Muscle of back (tissue), 13 donors: ENCODE measurements around the gene TUT4. TPM values are rescaled to one million over a fixed set of nuclear protein-coding genes. Genes with fewer than 3 reads are reported as not detected.

Source experiments
- DNase-seq, 3 donors: peaks; one replicate each; pipeline versions ENCODE4 v3.0.0 to v3.0.0-alpha.2; 2013
- long read RNA-seq, 9 donors: transcript quantifications; one replicate each; lab custom pipeline, GENCODE V29; 2026
- polyA plus RNA-seq, 10 donors: library from polyadenylated mRNA; unstranded; fragments of 120-200 nt; gene quantifications; one replicate each; pipeline ENCODE4 v1.2.1, GENCODE V29; 2013; ENCODE audit not compliant: insufficient read length in 10 of 10

The TUT4 gene, protein sequence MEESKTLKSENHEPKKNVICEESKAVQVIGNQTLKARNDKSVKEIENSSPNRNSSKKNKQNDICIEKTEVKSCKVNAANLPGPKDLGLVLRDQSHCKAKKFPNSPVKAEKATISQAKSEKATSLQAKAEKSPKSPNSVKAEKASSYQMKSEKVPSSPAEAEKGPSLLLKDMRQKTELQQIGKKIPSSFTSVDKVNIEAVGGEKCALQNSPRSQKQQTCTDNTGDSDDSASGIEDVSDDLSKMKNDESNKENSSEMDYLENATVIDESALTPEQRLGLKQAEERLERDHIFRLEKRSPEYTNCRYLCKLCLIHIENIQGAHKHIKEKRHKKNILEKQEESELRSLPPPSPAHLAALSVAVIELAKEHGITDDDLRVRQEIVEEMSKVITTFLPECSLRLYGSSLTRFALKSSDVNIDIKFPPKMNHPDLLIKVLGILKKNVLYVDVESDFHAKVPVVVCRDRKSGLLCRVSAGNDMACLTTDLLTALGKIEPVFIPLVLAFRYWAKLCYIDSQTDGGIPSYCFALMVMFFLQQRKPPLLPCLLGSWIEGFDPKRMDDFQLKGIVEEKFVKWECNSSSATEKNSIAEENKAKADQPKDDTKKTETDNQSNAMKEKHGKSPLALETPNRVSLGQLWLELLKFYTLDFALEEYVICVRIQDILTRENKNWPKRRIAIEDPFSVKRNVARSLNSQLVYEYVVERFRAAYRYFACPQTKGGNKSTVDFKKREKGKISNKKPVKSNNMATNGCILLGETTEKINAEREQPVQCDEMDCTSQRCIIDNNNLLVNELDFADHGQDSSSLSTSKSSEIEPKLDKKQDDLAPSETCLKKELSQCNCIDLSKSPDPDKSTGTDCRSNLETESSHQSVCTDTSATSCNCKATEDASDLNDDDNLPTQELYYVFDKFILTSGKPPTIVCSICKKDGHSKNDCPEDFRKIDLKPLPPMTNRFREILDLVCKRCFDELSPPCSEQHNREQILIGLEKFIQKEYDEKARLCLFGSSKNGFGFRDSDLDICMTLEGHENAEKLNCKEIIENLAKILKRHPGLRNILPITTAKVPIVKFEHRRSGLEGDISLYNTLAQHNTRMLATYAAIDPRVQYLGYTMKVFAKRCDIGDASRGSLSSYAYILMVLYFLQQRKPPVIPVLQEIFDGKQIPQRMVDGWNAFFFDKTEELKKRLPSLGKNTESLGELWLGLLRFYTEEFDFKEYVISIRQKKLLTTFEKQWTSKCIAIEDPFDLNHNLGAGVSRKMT (N-terminal part only)
- polyA plus RNA-seq: 100 to 1,000 TPM in 2 of 10 donors, 10 to 100 TPM in 8; 49.6 to 119 (median 72.0) TPM
- long read RNA-seq, donor 1, partial matches to known transcripts: 0 of 1 reads
- long read RNA-seq, donor 1, other reads (novel, unspliced or antisense): 0 of 1 reads
- long read RNA-seq, donor 2, partial matches to known transcripts: 0 of 3 reads
- long read RNA-seq, donor 2, other reads (novel, unspliced or antisense): 0 of 3 reads
- long read RNA-seq, donor 3: 0 reads
- long read RNA-seq, donor 4, full-length matches to known transcripts: 2 of 292 reads
- long read RNA-seq, donor 4, partial matches to known transcripts: 152 of 292 reads
- long read RNA-seq, donor 4, other reads (novel, unspliced or antisense): 138 of 292 reads
- long read RNA-seq, donor 5, partial matches to known transcripts: 39 of 55 reads
- long read RNA-seq, donor 5, other reads (novel, unspliced or antisense): 14 of 55 reads
- long read RNA-seq, donor 6, partial matches to known transcripts: 248 of 515 reads
- long read RNA-seq, donor 6, other reads (novel, unspliced or antisense): 264 of 515 reads
- long read RNA-seq, donor 7, partial matches to known transcripts: 59 of 64 reads
- long read RNA-seq, donor 7, other reads (novel, unspliced or antisense): 0 of 64 reads
- long read RNA-seq, donor 8, full-length matches to known transcripts: 3 of 18 reads
- long read RNA-seq, donor 8, partial matches to known transcripts: 15 of 18 reads
- long read RNA-seq, donor 8, other reads (novel, unspliced or antisense): 0 of 18 reads
- long read RNA-seq, donor 9: 0 reads

DNA sequence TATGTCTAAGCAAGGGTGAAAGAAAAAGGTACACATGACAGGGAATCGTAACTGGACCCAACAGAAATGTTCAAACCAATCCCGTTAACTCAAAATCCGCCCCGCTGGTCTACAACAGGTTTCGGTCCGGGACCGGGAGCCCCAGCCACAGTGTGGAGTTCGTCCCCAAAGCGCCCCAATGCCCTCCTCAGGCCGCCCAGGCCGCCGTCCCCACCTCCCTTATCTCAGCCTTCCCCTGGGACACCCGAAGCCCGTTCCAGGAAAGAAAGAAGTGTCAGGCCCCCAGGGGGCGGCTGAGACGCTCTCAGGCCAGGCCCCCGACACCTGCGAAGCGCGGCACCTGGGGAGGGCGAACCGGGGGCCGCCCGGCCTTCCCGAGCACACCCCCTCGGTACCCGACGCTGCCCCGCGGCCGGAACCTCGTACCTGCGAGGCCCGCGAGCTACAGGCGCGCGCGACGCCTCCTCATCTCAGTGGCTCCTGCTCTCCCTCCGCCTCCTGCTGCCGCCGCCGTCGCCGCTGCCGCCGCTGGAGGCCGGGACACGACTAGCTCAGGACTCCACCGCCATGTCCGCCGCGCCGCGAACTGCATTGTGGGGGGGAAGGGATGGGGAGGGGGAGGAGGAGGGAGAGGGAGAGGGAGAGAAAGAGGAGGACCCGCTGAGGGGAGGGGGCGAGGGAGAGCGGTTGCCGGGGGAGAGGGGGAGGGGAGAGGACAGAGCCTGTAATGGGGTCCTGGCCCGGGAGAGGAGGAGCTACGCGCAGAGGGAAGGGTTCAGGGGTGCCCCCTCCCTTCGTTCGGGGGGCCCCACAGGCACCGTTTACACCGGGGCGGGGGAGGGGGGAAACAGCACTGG, at the start of gene TUT4:
Gene TUT4 (minus strand): TSS at position 588 of the 857 bp plus-strand sequence. CDS start 26,812 bp downstream, outside the sequence.
- DNase-seq: peak; percentile 89 to 96 (median 92)

DNA sequence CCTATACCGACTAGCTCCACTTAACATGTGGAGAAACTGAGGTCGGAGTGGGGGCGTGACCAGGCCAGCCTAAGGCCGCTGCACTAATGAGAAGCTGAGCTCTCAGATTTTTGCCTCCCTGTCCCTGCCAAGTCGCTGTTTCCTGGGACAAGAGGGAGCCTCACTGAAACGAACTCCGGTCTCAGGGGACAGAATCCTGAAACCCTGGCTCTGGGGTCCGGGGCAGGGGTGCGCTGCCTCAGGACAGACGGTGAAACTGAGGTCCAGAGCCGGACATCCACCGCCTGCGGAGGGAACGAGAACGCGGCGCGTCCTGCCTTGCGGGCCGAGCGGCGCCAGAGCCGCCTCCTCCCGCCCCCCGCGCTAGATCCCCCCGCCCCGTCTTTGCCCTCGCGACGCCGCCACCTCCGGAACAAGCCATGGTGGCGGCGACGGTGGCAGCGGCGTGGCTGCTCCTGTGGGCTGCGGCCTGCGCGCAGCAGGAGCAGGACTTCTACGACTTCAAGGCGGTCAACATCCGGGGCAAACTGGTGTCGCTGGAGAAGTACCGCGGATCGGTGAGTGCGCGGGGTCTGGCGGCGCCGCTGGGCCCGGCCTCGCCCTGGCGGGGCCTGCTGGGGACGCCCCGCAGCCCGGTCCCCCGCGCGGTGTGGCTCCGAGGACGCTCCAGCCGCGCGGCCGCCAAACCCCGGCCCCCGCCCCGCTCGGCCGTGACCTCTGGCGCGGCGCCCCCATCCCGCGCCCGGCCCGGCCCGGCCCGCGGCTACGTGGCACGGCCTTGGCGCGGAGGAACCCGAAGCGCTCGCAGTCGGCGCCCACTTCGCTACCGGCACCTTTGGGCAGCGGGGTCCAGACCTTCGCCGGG, 49.3 kb upstream of the TUT4 start, which contains the start of gene GPX7:
Gene GPX7 (plus strand): TSS at position 381 of the 865 bp plus-strand sequence. CDS start 39 bp downstream, at position 420.
- DNase-seq: peak; percentile 53 to 85 (median 69)

DNA sequence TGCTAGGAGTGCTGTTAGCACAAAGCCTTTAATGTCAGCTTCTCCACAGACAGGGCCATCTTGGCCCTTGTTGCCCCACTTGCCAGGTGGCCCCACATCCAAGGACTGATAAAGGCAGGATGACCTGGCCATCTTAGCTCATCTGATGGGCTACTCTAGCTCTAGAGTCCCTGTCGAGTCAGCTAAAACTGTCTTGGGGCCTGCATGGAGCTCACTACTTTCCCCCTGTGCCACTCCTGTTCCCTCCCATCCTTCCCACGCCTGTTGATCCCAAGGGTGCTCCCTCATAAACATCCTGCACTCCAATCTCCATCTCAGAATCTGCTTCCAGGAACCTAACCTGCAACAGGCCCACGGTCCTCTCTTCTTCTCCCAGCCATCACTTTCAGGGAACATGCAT, 48.6 kb upstream of the TUT4 start:
- no peak for DNase-seq

DNA sequence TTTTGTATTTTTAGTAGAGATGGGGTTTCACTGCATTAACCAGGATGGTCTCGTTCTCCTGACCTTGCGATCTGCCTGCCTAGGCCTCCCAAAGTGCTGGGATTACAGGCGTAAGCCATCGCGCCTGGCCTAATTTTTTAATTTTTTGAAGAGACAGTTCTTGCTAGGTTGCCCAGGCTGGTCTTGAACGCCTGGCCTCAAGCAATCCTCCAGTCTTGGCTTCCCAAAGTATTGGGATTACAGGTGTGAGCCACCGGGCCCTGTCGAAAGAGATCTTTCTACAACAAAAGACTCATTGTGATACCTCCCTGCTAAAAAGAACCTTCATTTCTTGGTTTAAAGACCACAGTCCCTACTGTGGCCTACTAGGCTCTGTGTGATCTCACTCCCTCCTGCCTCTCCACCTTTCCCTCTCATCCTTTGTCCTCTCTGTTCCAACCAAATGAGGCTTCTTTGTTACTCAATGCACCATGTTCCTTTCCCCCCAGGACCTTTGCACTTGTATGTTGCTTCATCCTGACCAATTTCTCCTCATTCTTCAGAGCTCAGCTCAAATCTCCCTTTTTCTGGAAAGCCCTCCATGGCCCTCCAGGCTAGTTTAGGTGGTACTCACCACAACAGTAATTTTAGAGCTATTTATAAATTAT, 47.8 kb upstream of the TUT4 start:
- no peak for DNase-seq

DNA sequence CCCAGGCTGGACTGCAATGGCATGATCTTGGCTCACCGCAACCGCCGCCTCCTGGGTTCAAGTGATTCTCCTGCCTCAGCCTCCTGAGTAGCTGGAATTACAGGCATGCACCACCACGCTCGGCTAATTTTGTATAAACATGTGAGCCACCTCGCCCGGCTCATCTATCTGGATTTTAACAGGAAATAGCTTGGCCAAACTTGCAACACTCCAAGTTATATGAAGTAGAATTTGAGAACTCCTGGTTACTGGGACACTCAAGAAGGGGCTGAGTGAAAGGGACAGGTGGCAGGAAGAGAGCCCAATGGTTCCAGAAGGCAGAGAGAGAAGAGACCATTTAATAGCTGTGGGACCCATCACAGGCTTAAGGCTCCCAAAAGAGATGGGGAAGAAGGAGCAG, 46.3 kb upstream of the TUT4 start:
- peak in 2 of 3 donors; percentile 29 to 43 for DNase-seq

DNA sequence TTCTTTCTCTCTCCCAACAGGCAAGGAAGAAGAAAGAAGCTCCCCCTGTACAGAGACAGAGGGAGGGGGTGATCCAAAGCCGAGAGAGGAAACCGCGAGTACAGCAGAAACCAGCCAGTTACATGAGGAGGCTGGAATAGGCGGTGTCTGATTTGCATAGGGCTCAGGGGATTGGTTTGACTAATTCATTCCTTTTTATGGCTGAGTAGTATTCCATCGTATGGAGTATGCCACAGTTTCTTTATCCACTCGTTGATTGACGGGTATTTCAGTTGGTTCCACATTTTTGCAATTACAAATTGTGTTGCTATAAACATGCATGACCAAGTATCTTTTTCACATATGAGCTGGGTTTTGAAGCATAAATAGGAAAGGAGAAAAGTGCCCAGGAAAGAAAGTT, 45.8 kb upstream of the TUT4 start:
- DNase-seq: no peak

DNA sequence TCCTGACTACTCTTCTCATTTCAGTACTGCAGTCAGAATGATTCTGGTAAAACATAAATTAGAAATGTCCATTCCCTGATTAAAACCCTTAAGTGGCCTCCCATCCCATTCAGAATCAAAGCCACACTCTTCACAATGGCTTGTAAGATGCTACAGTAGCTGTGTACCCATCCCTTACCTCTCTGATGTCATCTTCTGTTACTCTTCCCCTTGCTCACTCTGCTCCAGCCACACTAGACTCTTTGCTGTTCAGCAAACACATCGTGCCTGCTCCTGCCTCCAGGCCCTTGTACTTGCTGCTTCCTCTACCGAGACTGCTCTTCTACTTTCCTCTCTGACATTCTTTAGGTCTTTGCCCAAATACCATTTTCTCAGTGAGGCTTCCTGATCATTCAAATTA, 45.0 kb upstream of the TUT4 start:
- DNase-seq: no peak

DNA sequence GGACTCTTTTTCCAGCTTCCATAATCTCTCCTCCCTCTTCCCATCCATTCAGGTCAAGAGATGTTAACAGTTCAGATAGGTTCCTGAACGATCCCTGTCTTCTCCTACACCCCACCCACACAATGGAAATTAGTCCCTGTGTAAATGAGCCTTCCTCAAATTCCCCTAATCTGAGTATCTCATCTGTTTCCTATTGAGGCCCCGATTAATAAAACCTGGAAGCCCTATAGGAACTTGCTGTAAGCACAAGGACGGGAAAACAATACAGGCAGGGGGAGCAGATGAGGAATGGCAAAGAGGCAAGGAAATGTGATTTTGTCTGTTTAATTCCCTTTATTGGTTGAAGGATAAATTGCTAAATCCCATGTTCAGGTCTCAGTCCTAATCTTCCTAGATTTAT, 42.2 kb upstream of the TUT4 start:
- no peak for DNase-seq

DNA sequence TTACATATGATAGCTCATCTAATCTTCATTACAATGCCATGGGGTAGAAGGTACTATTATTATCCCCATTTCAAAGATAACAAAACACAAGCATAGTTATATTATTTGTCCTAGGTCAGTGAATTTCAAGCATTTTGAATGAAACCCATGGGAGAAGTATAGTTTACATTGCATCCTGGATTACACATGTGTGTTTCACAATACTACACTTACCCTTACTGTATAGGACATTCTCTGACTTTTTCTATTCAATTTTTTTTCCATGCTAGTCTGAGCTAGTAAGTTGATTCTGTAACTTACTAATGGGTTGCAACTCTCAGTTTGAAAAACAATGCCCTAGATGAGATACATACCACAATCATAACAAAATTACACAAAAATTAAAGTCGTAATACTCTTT, 40.6 kb upstream of the TUT4 start:
- DNase-seq: no peak

DNA sequence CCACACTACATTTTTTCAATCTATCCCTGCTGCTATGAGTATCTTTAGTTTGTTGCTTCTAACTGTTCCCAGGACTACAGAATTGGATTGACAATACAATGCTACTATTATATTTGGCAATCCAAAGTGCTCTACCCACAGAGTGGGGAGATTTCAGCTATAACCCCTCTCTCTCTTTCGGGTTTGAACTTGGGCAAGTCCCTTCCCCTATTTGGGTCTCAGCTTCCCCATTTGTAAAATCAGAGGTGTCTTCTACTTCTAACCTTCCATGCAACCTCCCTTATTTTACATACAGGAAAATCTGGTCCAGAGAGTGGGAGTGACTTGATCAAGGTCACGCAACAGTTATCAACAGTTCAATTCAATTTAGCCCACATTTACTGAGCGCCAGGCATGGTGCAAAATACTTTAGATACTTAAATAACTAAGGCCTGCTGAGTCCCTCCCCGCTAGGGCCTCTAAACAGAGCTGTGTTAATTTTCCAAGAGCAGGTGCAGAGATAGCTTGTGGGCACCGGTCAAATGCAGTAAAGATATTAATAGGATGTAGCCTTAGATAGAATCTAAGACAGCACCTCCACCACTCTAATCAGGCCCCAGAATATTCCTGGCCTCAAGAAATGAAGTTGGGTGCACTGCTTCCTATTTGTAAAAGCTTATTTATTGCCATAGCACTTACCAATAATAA, 39.9 kb upstream of the TUT4 start:
- DNase-seq: peak in 1 of 3 donors; percentile 36

DNA sequence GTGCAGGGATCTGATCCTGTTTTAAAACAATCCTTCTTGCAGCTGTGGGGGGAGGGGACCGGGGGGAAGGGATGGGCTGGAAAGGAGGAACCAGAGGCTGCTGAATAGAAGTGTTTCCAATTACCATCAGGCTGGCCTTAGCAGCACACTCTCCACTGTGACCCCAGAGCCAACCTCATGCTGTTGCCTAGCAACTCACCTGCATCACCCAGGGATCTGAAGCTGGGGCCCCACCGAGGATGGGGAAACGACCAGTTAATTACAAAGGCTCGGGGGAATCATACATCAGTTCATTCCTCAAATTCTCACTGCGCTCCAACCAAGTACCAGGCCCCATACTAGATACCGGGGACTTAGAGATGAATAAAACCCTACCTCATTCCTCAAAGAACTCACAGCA, 37.4 kb upstream of the TUT4 start:
- DNase-seq: peak in 1 of 3 donors; percentile 33

DNA sequence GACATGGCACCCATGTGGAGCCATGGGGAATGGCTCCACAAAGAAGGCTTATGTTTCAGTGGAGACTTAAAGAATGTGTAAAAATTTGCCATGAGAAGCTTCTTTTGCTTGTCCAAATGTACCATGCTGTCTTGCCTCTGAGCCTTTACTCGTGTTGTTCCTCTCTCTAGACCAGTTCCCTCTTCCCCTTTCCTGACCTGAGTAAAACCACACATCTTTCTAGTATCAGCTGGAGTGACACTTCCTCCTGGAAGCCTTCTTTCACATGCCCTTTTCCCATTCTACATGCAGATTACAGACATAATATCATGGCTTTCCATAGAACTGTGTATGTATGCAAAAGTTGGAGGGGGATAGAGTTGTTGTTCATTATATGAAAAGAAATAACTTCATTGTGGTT, 35.6 kb upstream of the TUT4 start:
- no peak for DNase-seq

DNA sequence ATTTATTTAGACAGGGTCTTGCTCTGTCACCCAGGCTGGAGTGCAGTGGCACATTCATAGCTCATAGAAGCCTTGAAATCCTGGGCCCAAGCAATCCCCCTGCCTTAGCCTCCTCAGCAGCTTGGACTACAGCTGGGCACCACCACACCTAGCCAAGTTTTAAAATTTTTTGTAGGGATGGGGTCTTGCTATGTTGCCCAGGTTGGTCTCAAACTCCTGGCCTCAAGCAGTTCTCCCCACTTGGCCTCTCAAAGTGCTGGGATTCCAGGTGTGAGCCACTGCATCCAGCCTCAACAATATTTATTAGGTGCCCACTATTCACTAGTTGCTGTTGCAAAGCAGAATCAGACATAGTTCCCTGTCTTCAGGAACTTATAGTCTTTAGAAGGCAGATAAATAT, 35.1 kb upstream of the TUT4 start:
- DNase-seq: no peak

DNA sequence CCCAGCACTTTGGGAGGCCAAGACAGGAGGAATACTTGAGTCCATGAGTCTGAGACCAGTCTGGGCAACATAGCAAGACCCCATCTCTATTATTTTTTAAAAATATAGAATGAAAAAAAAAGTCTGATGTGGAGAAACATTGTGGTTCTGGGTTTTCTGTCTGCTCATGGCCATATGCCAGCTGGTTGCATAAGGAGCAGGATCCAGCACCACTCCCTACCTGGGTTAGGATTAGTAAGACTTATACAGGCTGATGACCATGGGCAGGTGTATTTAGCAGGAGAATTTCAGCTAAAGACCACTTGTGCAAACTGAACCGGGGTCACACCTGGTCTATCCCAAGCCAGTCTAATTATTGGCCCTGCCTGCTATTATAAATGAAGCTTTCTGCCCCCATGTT, 32.6 kb upstream of the TUT4 start:
- no peak for DNase-seq

DNA sequence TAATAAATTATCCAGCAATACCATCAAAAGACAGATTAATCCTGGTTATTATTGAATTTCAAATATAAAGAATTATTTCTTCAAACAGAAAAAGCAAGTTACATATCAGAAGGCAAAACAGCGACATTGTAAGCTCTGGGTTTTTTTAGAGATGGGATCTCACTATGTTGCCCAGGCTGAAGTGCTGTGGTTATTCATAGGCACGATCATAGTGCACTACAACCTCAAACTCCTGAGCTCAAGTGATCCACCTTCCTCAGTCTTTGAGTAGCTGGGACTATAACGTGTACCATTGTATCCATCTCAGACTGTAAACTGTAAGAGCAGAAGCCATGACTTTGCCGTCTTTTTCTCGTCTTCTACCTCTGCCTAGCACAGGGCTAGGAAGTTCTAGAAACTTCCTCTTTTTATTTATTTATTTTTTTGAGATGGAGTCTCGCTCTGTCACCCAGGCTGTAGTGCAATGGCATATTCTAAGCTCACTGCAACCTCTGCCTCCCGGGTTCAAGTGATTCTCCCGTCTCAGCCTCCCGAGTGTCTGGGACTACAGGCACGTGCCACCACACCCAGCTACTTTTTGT, 29.3 kb upstream of the TUT4 start:
- no peak for DNase-seq

DNA sequence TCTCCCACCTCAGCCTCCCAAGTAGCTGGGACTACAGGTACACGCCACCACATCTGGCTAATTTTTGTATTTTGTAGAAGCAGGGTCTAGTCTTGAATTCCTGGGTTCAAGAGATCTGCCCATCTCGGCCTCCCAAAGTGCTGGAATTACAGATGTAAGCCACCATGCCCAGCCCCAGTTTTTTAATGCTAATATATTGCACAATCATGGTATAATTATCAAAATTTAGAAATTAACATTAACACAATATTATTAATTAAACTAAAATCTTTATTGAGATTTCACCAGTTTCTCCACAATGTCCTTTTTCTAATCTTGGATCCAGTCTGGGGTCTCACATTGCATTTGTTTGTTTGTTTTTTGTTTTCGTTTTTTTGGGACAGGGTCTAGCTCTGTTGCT, 27.4 kb upstream of the TUT4 start:
- no peak for DNase-seq

DNA sequence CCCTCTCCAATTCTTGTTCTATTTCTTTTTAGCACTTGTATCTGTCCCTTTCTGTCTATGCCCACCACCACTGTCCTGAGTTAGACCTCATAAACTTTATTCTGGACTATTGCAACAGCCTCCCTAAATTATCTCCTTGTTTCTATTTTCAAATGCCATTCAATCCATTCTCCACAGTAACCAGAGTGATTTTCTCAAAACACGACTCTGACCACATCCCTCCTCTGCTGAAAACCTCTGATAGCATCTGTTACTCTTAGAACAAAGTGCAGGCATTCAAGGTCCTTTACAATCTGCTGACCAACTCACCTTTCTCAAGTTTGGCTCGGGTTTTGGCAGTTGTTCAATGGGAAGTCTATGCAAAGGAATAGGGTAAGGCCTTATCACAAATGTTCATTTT, 26.5 kb upstream of the TUT4 start:
- no peak for DNase-seq
